Liver (tissue), 9 donors: Measurements from ENCODE around the gene NTN1. TPM values are rescaled to one million over a fixed set of nuclear protein-coding genes. Genes with fewer than 3 reads are reported as not detected.

Source experiments
- DNase-seq: peaks from one replicate; pipeline ENCODE4 v3.0.0-alpha.2; 2017; ENCODE audit warnings: low spot score
- H3K27ac ChIP-seq, 2 donors: one replicate each; pipeline ENCODE4 v1.7.0; 2013; ENCODE audit warnings: inconsistent platforms in 2 of 2, low read length in 2 of 2, control low read depth in 1 of 2, low read depth in 1 of 2, mild to moderate bottlenecking in 1 of 2
- H3K27me3 ChIP-seq, 4 donors: one replicate each; pipeline versions ENCODE4 v1.6.1 to v1.7.0; 2013; ENCODE audit warnings: low read length in 3 of 4, inconsistent platforms in 1 of 4, mild to moderate bottlenecking in 1 of 4, moderate library complexity in 1 of 4; ENCODE audit not compliant: control insufficient read depth in 4 of 4, insufficient read depth in 4 of 4
- H3K36me3 ChIP-seq, 4 donors: one replicate each; pipeline versions ENCODE4 v1.6.1 to v1.7.0; 2013; ENCODE audit warnings: low read length in 3 of 4, mild to moderate bottlenecking in 3 of 4, low read depth in 1 of 4, moderate library complexity in 1 of 4; ENCODE audit not compliant: control insufficient read depth in 4 of 4, insufficient read depth in 3 of 4
- H3K4me1 ChIP-seq, 4 donors: one replicate each; pipeline versions ENCODE4 v1.6.1 to v1.7.0; 2013; ENCODE audit warnings: low read length in 3 of 4, mild to moderate bottlenecking in 3 of 4, moderate library complexity in 1 of 4; ENCODE audit not compliant: control insufficient read depth in 4 of 4, insufficient read depth in 4 of 4
- H3K4me3 ChIP-seq, 3 donors: one replicate each; pipeline versions ENCODE4 v1.6.1 to v1.7.0; 2013; ENCODE audit warnings: low read length in 3 of 3, control low read depth in 1 of 3, low read depth in 1 of 3, mild to moderate bottlenecking in 1 of 3
- H3K9ac ChIP-seq, 2 donors: one replicate each; pipeline ENCODE4 v1.7.0; 2013; ENCODE audit warnings: low read length in 2 of 2, mild to moderate bottlenecking in 2 of 2, moderate library complexity in 2 of 2, control low read depth in 1 of 2, low read depth in 1 of 2
- H3K9me3 ChIP-seq, 4 donors: one replicate each; pipeline versions ENCODE4 v1.6.1 to v1.7.0; 2013; ENCODE audit warnings: low read length in 3 of 4; ENCODE audit not compliant: control insufficient read depth in 4 of 4
- CTCF ChIP-seq: fragments of 150-350 bp; IDR thresholded peaks from 2 replicates; pipeline ENCODE4 v1.5.1; 2017; ENCODE audit warnings: improper control_type of control experiment, low read depth, low read length; ENCODE audit not compliant: missing input control
- EGR1 ChIP-seq, 2 donors: IDR thresholded peaks; 2 replicates each; pipeline ENCODE4 v1.6.1; 2016 to 2018; ENCODE audit warnings: antibody characterized with exemption in 2 of 2, low read depth in 2 of 2
- FOXA1 ChIP-seq: IDR thresholded peaks from 2 replicates; pipeline ENCODE4 v1.6.1; 2016; ENCODE audit warnings: antibody characterized with exemption
- HNF4A ChIP-seq, 2 donors: conservative IDR thresholded peaks; 2 replicates each; pipeline ENCODE4 v1.6.1; 2016; ENCODE audit warnings: antibody characterized with exemption in 2 of 2, mild to moderate bottlenecking in 2 of 2
- JUND ChIP-seq, 2 donors: IDR thresholded peaks; 2 replicates each; pipeline ENCODE4 v1.6.1; 2016; ENCODE audit warnings: antibody characterized with exemption in 2 of 2
- MAX ChIP-seq: IDR thresholded peaks from 2 replicates; pipeline ENCODE4 v1.6.1; 2016; ENCODE audit warnings: antibody characterized with exemption
- NR2F2 ChIP-seq: IDR thresholded peaks from 2 replicates; pipeline ENCODE4 v1.6.1; 2016; ENCODE audit warnings: antibody characterized with exemption
- RAD21 ChIP-seq, 2 donors: IDR thresholded peaks; 2 replicates each; pipeline ENCODE4 v1.6.1; 2016; ENCODE audit warnings: antibody characterized with exemption in 2 of 2, mild to moderate bottlenecking in 2 of 2
- REST ChIP-seq: IDR thresholded peaks from 2 replicates; pipeline ENCODE4 v1.6.1; 2016; ENCODE audit warnings: antibody characterized with exemption, mild to moderate bottlenecking
- RXRA ChIP-seq, 2 donors: IDR thresholded peaks; 2 replicates each; pipeline ENCODE4 v1.6.1; 2017 to 2018; ENCODE audit warnings: antibody characterized with exemption in 2 of 2, mild to moderate bottlenecking in 1 of 2
- SP1 ChIP-seq: IDR thresholded peaks from 2 replicates; pipeline ENCODE4 v1.6.1; 2018; ENCODE audit warnings: antibody characterized with exemption, mild to moderate bottlenecking
- TAF1 ChIP-seq: conservative IDR thresholded peaks from 2 replicates; pipeline ENCODE4 v1.6.1; 2016; ENCODE audit warnings: antibody characterized with exemption, mild to moderate bottlenecking
- YY1 ChIP-seq: IDR thresholded peaks from 2 replicates; pipeline ENCODE4 v1.6.1; 2016; ENCODE audit warnings: antibody characterized with exemption, mild to moderate bottlenecking
- ZBTB33 ChIP-seq: IDR thresholded peaks from 2 replicates; pipeline ENCODE4 v1.6.1; 2016; ENCODE audit warnings: antibody characterized with exemption
- WGBS: extraction: QIAGEN DNeasy Blood & Tissue Kit; methylation state at CpG from one replicate; pipeline ENCODE4 v1.1.7; 2013; 5-methylcytosine and 5-hydroxymethylcytosine counted together
- polyA plus RNA-seq, 2 donors: library from polyadenylated mRNA; stranded (reverse) in 1 of 2; unstranded in 1 of 2; fragments of 200-250 nt in 1 of 2; fragments of >200 nt in 1 of 2; fragmentation: Nextera tagmentation in 1 of 2; extraction: Ambion mirVana in 1 of 2; gene quantifications; one replicate each; pipeline versions ENCODE4 v1.2.1 to v1.2.3, GENCODE V29; 2013 to 2015
- total RNA-seq, 2 donors: library from RNA; depleted of rRNA; stranded (reverse); fragments of >200 nt; gene quantifications; one replicate each; pipeline ENCODE4 v1.2.3, GENCODE V29; 2014
- donor health status: healthy.
- donor health status: healthy.
- donor health status: healthy.
- donor health status: healthy.
- donor health status: healthy.

Gene NTN1
- total and polyA plus RNA-seq, 4 donors: 0.14 to 8.7 (median 4.3) TPM

GRCh38 chr17:9219631-9220397, 198.5 kb downstream of the NTN1 start:
- Histone ChIP-seq H3K4me3 (no peak overlapping the region), H3K27me3 (no peaks in the 10 kb centered on the region), H3K9ac (no peak overlapping the region), H3K4me1 (no peaks in the 10 kb centered on the region), H3K36me3 (peaks cover 0 to 4% (median 2%) of the 10 kb centered on the region in 4 donors), H3K27ac (no peak overlapping the region), H3K9me3 (peaks cover 0 to 11% (median under 1%) of the 10 kb centered on the region in 4 donors)
- no peak for DNase-seq
- WGBS: 94% methylated on average over 13 of the region's 13 CpGs
- TF ChIP-seq SP1: no peak
- no peak for TF ChIP-seq JUND (IDR thresholded peaks at IDR 0.05)
- TF ChIP-seq YY1: no peak
- TF ChIP-seq FOXA1: no peak
- no peak for TF ChIP-seq EGR1 (IDR thresholded peaks at IDR 0.05; ENCODE audit: low read depth in 2 of 2)
- TF ChIP-seq CTCF: no peak
- TF ChIP-seq RXRA (IDR thresholded peaks at IDR 0.05): no peak
- no peak for TF ChIP-seq RAD21 (IDR thresholded peaks at IDR 0.05)
- TF ChIP-seq HNF4A (conservative IDR thresholded peaks at IDR 0.05): no peak
- TF ChIP-seq NR2F2: no peak
- no peak for TF ChIP-seq TAF1
- TF ChIP-seq ZBTB33: no peak

- Histone ChIP-seq H3K27ac (no peak overlapping the region), H3K4me1 (no peaks in the 10 kb centered on the region), H3K36me3 (peaks cover 0 to 4% (median 2%) of the 10 kb centered on the region in 4 donors), H3K9ac (no peak overlapping the region), H3K27me3 (no peaks in the 10 kb centered on the region), H3K9me3 (peaks cover 0 to 8% (median 0%) of the 10 kb centered on the region in 4 donors), H3K4me3 (no peak overlapping the region)
- TF ChIP-seq YY1: no peak
- no peak for TF ChIP-seq RXRA (IDR thresholded peaks at IDR 0.05)
- TF ChIP-seq REST: no peak
- TF ChIP-seq RAD21 (IDR thresholded peaks at IDR 0.05): no peak
- TF ChIP-seq JUND (IDR thresholded peaks at IDR 0.05): no peak
- no peak for TF ChIP-seq MAX
- WGBS: 93% methylated on average over 23 of the region's 23 CpGs
- no peak for DNase-seq
Measured at GRCh38 chr17:9220398-9221146, 199.3 kb downstream of the NTN1 start.
